IMR-90 (cell line): ENCODE results near the gene ATP8B4. TPM values are rescaled to one million over a fixed set of nuclear protein-coding genes. Genes with fewer than 3 reads are reported as not detected.

Experiments
- ATAC-seq: fragments of 200-7000 bp; cut with Tn5 transposase; 2 replicates; pipeline ENCODE4 v1.9.1; 2020; ENCODE audit warnings: low read depth, mild to moderate bottlenecking, moderate library complexity
- BruUV-seq: library from RNA; stranded (reverse); fragments of 400-500 nt; replicated peaks from 2 replicates; lab custom pipeline; 2021; lab: Mats Ljungman, UMichigan
- CTCF ChIA-PET: fragments of 300-600 bp; formaldehyde crosslinking; extraction: SDS; loops from one replicate; lab custom pipeline; 2021; ENCODE audit warnings: antibody characterized with exemption; lab: Yijun Ruan, JAX
- POLR2A ChIA-PET: fragments of 300-600 bp; sonication (Branson Sonifier 250); formaldehyde crosslinking; loops from one replicate; lab custom pipeline; 2022; ENCODE audit warnings: antibody characterized with exemption; ENCODE audit not compliant: unreplicated experiment; lab: Charles Lee
- DNase-seq: peaks from one replicate; pipeline ENCODE4 v3.0.0; 2013
- H2AFZ ChIP-seq: replicated peaks from 2 replicates; pipeline ENCODE3; 2013; ENCODE audit warnings: low read length, mild to moderate bottlenecking; ENCODE audit not compliant: poor library complexity
- H2AK5ac ChIP-seq: 2 replicates; pipeline ENCODE4 v1.6.1; 2013; ENCODE audit warnings: low read depth, low read length, inconsistent platforms
- H2AK9ac ChIP-seq: replicated peaks from 2 replicates; pipeline ENCODE3; 2013; ENCODE audit warnings: mild to moderate bottlenecking, low read depth, low read length, moderate library complexity; ENCODE audit not compliant: poor library complexity
- H2BK120ac ChIP-seq: 2 replicates; pipeline ENCODE4 v1.6.1; 2013; ENCODE audit warnings: low read depth, low read length, inconsistent platforms
- H2BK15ac ChIP-seq: 3 replicates; pipeline ENCODE4 v1.6.1; 2013; ENCODE audit warnings: low read depth, low read length, inconsistent platforms
- H2BK20ac ChIP-seq: 2 replicates; pipeline ENCODE4 v1.6.1; 2013; ENCODE audit warnings: low read depth, mild to moderate bottlenecking, inconsistent platforms, low read length, moderate library complexity
- H2BK5ac ChIP-seq: 2 replicates; pipeline ENCODE4 v1.6.1; 2013; ENCODE audit warnings: mild to moderate bottlenecking, low read depth, low read length, inconsistent platforms; ENCODE audit not compliant: poor library complexity, severe bottlenecking
- H3K14ac ChIP-seq: replicated peaks from 2 replicates; pipeline ENCODE4 v1.6.1; 2013; ENCODE audit warnings: low read depth, low read length, inconsistent platforms
- H3K18ac ChIP-seq: 2 replicates; pipeline ENCODE4 v1.6.1; 2013; ENCODE audit warnings: low read depth, low read length, control low read depth
- H3K23ac ChIP-seq: 2 replicates; pipeline ENCODE4 v1.6.1; 2013; ENCODE audit warnings: low read depth, low read length, inconsistent platforms
- H3K27ac ChIP-seq: 2 replicates; pipeline ENCODE4 v1.5.1; 2013; ENCODE audit warnings: mild to moderate bottlenecking, control low read depth, low read length; ENCODE audit not compliant: insufficient read depth
- H3K27me3 ChIP-seq: 2 replicates; pipeline ENCODE4 v1.6.1; 2013; ENCODE audit warnings: low read length; ENCODE audit not compliant: control insufficient read depth, insufficient read depth
- H3K36me3 ChIP-seq: 2 replicates; pipeline ENCODE4 v1.6.1; 2013; ENCODE audit warnings: low read length, mixed read lengths; ENCODE audit not compliant: control insufficient read depth, insufficient read depth
- H3K4ac ChIP-seq: 2 replicates; pipeline ENCODE4 v1.6.1; 2013; ENCODE audit warnings: low read depth, low read length, inconsistent platforms
- H3K4me1 ChIP-seq: 2 replicates; pipeline ENCODE4 v1.6.1; 2013; ENCODE audit warnings: low read length, mixed read lengths; ENCODE audit not compliant: control insufficient read depth, insufficient read depth
- H3K4me2 ChIP-seq: 2 replicates; pipeline ENCODE4 v1.6.1; 2013; ENCODE audit warnings: low read depth, mild to moderate bottlenecking, control low read depth, low read length, moderate library complexity
- H3K4me3 ChIP-seq: 2 replicates; pipeline ENCODE4 v1.5.1; 2013; ENCODE audit warnings: low read depth, mild to moderate bottlenecking, control low read depth, low read length, moderate library complexity; ENCODE audit not compliant: insufficient read depth
- H3K56ac ChIP-seq: 2 replicates; pipeline ENCODE4 v1.6.1; 2013; ENCODE audit warnings: low read length, inconsistent platforms; ENCODE audit not compliant: insufficient read depth; ENCODE audit errors: extremely low read depth
- H3K79me1 ChIP-seq, 2 experiments: 2 replicates each; pipeline ENCODE4 v1.6.1; 2013; ENCODE audit warnings: low read length in 2 of 2, inconsistent platforms in 1 of 2, low read depth in 1 of 2
- H3K9ac ChIP-seq: 2 replicates; pipeline ENCODE4 v1.6.1; 2013; ENCODE audit warnings: low read depth, low read length, control low read depth
- H3K9me1 ChIP-seq: 2 replicates; pipeline ENCODE4 v1.6.1; 2013; ENCODE audit warnings: low read length, inconsistent platforms; ENCODE audit not compliant: insufficient read depth
- H3K9me3 ChIP-seq: 2 replicates; pipeline ENCODE4 v1.6.1; 2013; ENCODE audit warnings: low read length; ENCODE audit not compliant: control insufficient read depth, insufficient read depth
- H4K20me1 ChIP-seq: 2 replicates; pipeline ENCODE4 v1.6.1; 2013; ENCODE audit warnings: low read length, inconsistent platforms; ENCODE audit not compliant: insufficient read depth
- H4K5ac ChIP-seq: 2 replicates; pipeline ENCODE4 v1.6.1; 2013; ENCODE audit warnings: mild to moderate bottlenecking, low read depth, low read length, control low read depth
- H4K8ac ChIP-seq, 2 experiments: 2 replicates each; pipeline ENCODE4 v1.6.1; 2013; ENCODE audit warnings: low read depth in 2 of 2, low read length in 2 of 2, control low read depth in 1 of 2, inconsistent platforms in 1 of 2
- H4K91ac ChIP-seq: 2 replicates; pipeline ENCODE4 v1.6.1; 2013; ENCODE audit warnings: low read depth, low read length, inconsistent platforms; ENCODE audit not compliant: insufficient read depth
- BHLHE40 ChIP-seq: fragments of 150-350 bp; IDR thresholded peaks from 2 replicates; pipeline ENCODE4 v1.6.1; 2016; ENCODE audit warnings: mild to moderate bottlenecking, low read depth, low read length
- CEBPB ChIP-seq: IDR thresholded peaks from 2 replicates; pipeline ENCODE4 v1.6.1; 2012; ENCODE audit warnings: low read depth, low read length, improper control_type of control experiment
- CHD1 ChIP-seq: IDR thresholded peaks from 2 replicates; pipeline ENCODE4 v1.6.1; 2012; ENCODE audit warnings: low read depth, low read length, improper control_type of control experiment
- FOS ChIP-seq: fragments of 150-350 bp; IDR thresholded peaks from 2 replicates; pipeline ENCODE4 v1.6.1; 2016; ENCODE audit warnings: low read depth, low read length
- MAFK ChIP-seq: IDR thresholded peaks from 2 replicates; pipeline ENCODE4 v1.6.1; 2012; ENCODE audit warnings: low read depth, low read length, improper control_type of control experiment
- MAZ ChIP-seq: IDR thresholded peaks from 2 replicates; pipeline ENCODE4 v1.6.1; 2012; ENCODE audit warnings: low read depth, mild to moderate bottlenecking, low read length, improper control_type of control experiment, moderate library complexity, borderline replicate concordance
- MXI1 ChIP-seq: IDR thresholded peaks from 2 replicates; pipeline ENCODE4 v1.6.1; 2012; ENCODE audit warnings: low read depth, mild to moderate bottlenecking, low read length, moderate library complexity, borderline replicate concordance
- NFE2L2 ChIP-seq: fragments of 150-350 bp; IDR thresholded peaks from 2 replicates; pipeline ENCODE4 v1.6.1; 2016; ENCODE audit warnings: low read depth, mild to moderate bottlenecking, low read length
- POLR2A ChIP-seq: IDR thresholded peaks from 2 replicates; pipeline ENCODE4 v1.6.1; 2012; ENCODE audit warnings: mild to moderate bottlenecking, low read depth, low read length
- SMC3 ChIP-seq: fragments of 150-350 bp; IDR thresholded peaks from 2 replicates; pipeline ENCODE4 v1.6.1; 2016; ENCODE audit warnings: low read depth, mild to moderate bottlenecking, antibody characterized with exemption, low read length, moderate library complexity
- WGBS, 2 experiments: methylation state at CpG; one replicate each; pipeline versions ENCODE4 v1.1.5 to v1.1.7; 2013; ENCODE audit warnings: missing lambda C conversion rate in 2 of 2; ENCODE audit not compliant: insufficient read length in 1 of 2; ENCODE audit errors: extremely low coverage in 2 of 2; 5-methylcytosine and 5-hydroxymethylcytosine counted together
- dilution Hi-C: fragments of 300-500 bp; cut with HindIII; formaldehyde crosslinking; loops from one replicate; pipeline ENCODE4 v1.14.3; 2018; ENCODE audit warnings: low sequenced_read_pairs; ENCODE audit not compliant: unreplicated experiment
- in situ Hi-C: fragments of 300-500 bp; cut with MboI; formaldehyde crosslinking; loops from 3 replicates; pipeline ENCODE4 v1.14.3; 2019; ENCODE audit warnings: low sequenced_read_pairs, inconsistent platforms, mixed read lengths
- intact Hi-C: fragments of 100-400 bp; cut with micrococcal nuclease; formaldehyde crosslinking; loops from 2 replicates; pipeline ENCODE4 v1.10.0; 2022
- polyA plus RNA-seq, 3 experiments: library from polyadenylated mRNA; depleted of rRNA; stranded (reverse); fragments of >200 nt; gene quantifications; 2 replicates each; pipeline ENCODE4 v1.2.3, GENCODE V29; 2012; ENCODE audit warnings: low replicate concordance in 1 of 3
- total RNA-seq: library from RNA; depleted of rRNA; stranded (reverse); fragments of >200 nt; gene quantifications from 2 replicates; pipeline ENCODE4 v1.2.3, GENCODE V29; 2012
- TF ChIP-seq, protein P1 (sequence below): fragments of 150-350 bp; IDR thresholded peaks from 2 replicates; pipeline ENCODE4 v1.6.1; 2016; ENCODE audit warnings: low read depth, mild to moderate bottlenecking, low read length, moderate library complexity, borderline replicate concordance
- TF ChIP-seq, protein P2 (sequence below): fragments of 150-350 bp; IDR thresholded peaks from 2 replicates; pipeline ENCODE4 v1.6.1; 2017; ENCODE audit warnings: mild to moderate bottlenecking, antibody characterized with exemption, low read length, low read depth
- TF ChIP-seq, protein P3 (sequence below): conservative IDR thresholded peaks from 2 replicates; pipeline ENCODE4 v1.5.1; 2012; ENCODE audit warnings: mild to moderate bottlenecking, low read depth, low read length, improper control_type of control experiment

ATP8B4 gene
- total and polyA plus RNA-seq, 2 of the 4 experiments (the other 2 are of a cell fraction): 0.12 to 0.54 TPM

DNA sequence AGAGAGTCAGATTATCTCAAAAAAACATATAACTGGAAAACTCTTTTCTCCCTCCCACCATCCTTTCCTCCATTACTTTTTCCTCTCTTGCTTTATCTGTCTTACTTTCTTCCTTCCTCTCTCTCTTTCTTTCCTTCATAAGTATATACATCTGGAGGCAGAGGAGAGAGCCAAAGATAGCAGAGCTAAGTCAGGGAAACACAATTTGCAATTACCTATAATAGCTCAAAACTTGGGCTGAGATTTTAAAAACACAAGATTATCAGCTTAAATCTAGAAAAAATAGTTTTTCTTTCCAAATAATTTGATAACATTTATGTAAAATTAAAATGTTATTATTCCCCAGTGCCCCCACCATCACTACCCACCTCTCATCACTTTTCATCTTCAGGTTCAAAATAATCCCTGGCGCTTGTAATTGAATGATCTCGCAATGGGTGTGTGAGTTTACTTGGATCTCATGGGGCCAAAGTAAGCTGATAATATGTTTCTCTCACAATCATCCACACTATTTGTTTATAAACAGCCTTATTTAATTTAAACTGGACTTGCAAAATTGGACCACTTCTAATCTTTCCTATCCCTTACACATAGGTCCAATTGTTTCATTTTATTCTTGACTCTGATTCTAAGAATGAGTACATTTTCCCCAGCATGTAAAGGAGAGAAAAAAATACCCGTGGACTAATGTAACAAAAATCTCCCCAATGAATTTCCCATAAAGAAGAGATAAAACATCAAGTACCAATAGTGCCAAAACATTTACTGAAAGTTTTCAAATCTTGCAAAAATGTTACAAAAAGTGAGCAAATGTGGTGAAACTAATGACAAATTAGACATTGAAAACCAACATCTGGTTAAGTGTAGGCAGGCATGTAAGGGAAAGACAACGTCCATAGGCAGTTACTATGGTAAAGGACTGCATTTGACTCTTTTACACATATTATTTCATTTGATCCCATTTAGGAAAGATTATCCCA lies 261.2 kb downstream of the ATP8B4 start:
- Histone ChIP-seq H3K27ac (peak overlapping the region; percentile 100; the same call in 1 of the 2 replicates), H4K8ac (peak overlapping the region; percentile 50 to 90; a peak in 2 of 4 replicates), H3K56ac (no peak overlapping the region), H2AK9ac (no peak overlapping the region), H3K23ac (no peak overlapping the region), H3K14ac (no peak overlapping the region), H3K9ac (no peak overlapping the region), H3K9me3 (no peaks in the 10 kb centered on the region), H2BK120ac (peak overlapping the region; percentile 43; the same call in 1 of the 2 replicates), H3K79me1 (no peaks in the 10 kb centered on the region), H3K4ac (no peak overlapping the region), H3K4me3 (no peak overlapping the region), H3K4me2 (no peak overlapping the region), H4K20me1 (no peaks in the 10 kb centered on the region), H2BK5ac (peak overlapping the region; percentile 90), H3K36me3 (no peaks in the 10 kb centered on the region), H2BK15ac (no peak overlapping the region; the same call in 2 of the 3 replicates), H3K27me3 (no peaks in the 10 kb centered on the region), H2AFZ (no peak overlapping the region), H2BK20ac (no peak overlapping the region), H3K9me1 (no peaks in the 10 kb centered on the region; the same call in 1 of the 2 replicates), H4K91ac (no peak overlapping the region; the same call in 1 of the 2 replicates), H3K4me1 (peaks cover 26% of the 10 kb centered on the region), H3K18ac (peak overlapping the region; percentile 100), H4K5ac (peak overlapping the region; percentile 99), H2AK5ac (0 out of 2 replicates have a peak overlapping the region, but pooled peaks have one; percentile 30)
- POLR2A ChIA-PET: interaction anchor here (0.6 kb wide), 1 partner anchor 558 kb away, joined by 4 read pairs; no protein-coding TSS in a partner anchor
- TF ChIP-seq MAZ (no peak), BHLHE40 (no peak), POLR2A (no peak), SMC3 (no peak), CEBPB (no peak), MAFK (no peak), FOS (no peak), MXI1 (no peak), NFE2L2 (no peak), CHD1 (no peak)
- TF ChIP-seq, protein P1, sequence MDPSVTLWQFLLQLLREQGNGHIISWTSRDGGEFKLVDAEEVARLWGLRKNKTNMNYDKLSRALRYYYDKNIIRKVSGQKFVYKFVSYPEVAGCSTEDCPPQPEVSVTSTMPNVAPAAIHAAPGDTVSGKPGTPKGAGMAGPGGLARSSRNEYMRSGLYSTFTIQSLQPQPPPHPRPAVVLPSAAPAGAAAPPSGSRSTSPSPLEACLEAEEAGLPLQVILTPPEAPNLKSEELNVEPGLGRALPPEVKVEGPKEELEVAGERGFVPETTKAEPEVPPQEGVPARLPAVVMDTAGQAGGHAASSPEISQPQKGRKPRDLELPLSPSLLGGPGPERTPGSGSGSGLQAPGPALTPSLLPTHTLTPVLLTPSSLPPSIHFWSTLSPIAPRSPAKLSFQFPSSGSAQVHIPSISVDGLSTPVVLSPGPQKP: no peak
- TF ChIP-seq, protein P2, sequence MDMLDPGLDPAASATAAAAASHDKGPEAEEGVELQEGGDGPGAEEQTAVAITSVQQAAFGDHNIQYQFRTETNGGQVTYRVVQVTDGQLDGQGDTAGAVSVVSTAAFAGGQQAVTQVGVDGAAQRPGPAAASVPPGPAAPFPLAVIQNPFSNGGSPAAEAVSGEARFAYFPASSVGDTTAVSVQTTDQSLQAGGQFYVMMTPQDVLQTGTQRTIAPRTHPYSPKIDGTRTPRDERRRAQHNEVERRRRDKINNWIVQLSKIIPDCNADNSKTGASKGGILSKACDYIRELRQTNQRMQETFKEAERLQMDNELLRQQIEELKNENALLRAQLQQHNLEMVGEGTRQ: no peak
- TF ChIP-seq, protein P3, sequence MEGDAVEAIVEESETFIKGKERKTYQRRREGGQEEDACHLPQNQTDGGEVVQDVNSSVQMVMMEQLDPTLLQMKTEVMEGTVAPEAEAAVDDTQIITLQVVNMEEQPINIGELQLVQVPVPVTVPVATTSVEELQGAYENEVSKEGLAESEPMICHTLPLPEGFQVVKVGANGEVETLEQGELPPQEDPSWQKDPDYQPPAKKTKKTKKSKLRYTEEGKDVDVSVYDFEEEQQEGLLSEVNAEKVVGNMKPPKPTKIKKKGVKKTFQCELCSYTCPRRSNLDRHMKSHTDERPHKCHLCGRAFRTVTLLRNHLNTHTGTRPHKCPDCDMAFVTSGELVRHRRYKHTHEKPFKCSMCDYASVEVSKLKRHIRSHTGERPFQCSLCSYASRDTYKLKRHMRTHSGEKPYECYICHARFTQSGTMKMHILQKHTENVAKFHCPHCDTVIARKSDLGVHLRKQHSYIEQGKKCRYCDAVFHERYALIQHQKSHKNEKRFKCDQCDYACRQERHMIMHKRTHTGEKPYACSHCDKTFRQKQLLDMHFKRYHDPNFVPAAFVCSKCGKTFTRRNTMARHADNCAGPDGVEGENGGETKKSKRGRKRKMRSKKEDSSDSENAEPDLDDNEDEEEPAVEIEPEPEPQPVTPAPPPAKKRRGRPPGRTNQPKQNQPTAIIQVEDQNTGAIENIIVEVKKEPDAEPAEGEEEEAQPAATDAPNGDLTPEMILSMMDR: no peak
- BruUV-seq: no TSS peak
- no CpG with 5 or more reads among the region's 4 CpGs for WGBS, 2 experiments
- dilution Hi-C loops (no loop called here), intact Hi-C loops (loop anchor here (2.0 to 10.0 kb wide), 4 partner anchors 145 to 623 kb away; no protein-coding TSS in a partner anchor), in situ Hi-C loops (no loop called here)
- no peak for DNase-seq
- ATAC-seq: no peak
- CTCF ChIA-PET: no interaction called here
